Panc1 (cell line): ENCODE data around the gene AKAP10. TPM values are rescaled to one million over a fixed set of nuclear protein-coding genes. Genes with fewer than 3 reads are reported as not detected.

Experiments used
- ATAC-seq: fragments of 200-7000 bp; cut with Tn5 transposase; 2 replicates; pipeline ENCODE4 v1.9.1; 2020; ENCODE audit warnings: mild to moderate bottlenecking, moderate library complexity
- BruUV-seq: library from RNA; stranded (reverse); fragments of 400-500 nt; replicated peaks from 2 replicates; lab custom pipeline; 2021; lab: Mats Ljungman, UMichigan
- CTCF ChIA-PET: fragments of 300-600 bp; sonication (Branson Sonifier 250); formaldehyde crosslinking; loops from one replicate; lab custom pipeline; 2022; ENCODE audit warnings: antibody characterized with exemption; lab: Charles Lee
- POLR2A ChIA-PET: fragments of 300-600 bp; sonication (Branson Sonifier 250); formaldehyde crosslinking; loops from one replicate; lab custom pipeline; 2022; ENCODE audit warnings: antibody characterized with exemption; lab: Charles Lee
- DNase-seq: peaks from one replicate; pipeline ENCODE4 v3.0.0-alpha.2; 2010; ENCODE audit warnings: low read depth, low spot score
- H3K27ac ChIP-seq: 2 replicates; pipeline ENCODE4 v1.5.1; 2011; ENCODE audit warnings: mild to moderate bottlenecking, low read length, inconsistent platforms
- H3K27me3 ChIP-seq: fragments of 200-500 bp; sonication (Bioruptor generic); 2 replicates; pipeline ENCODE4 v1.6.0; 2014; ENCODE audit warnings: low read length, inconsistent platforms; ENCODE audit not compliant: control insufficient read depth, insufficient read depth
- H3K36me3 ChIP-seq: fragments of 200-500 bp; sonication (Bioruptor generic); 2 replicates; pipeline ENCODE4 v1.5.1; 2014; ENCODE audit warnings: inconsistent platforms, mild to moderate bottlenecking, low read length, moderate library complexity; ENCODE audit not compliant: control insufficient read depth, insufficient read depth
- H3K4me1 ChIP-seq: 2 replicates; pipeline ENCODE4 v1.5.1; 2011; ENCODE audit warnings: inconsistent platforms, mild to moderate bottlenecking, low read length, moderate library complexity; ENCODE audit not compliant: control insufficient read depth, insufficient read depth
- H3K4me3 ChIP-seq, 2 experiments: 2 replicates each; pipeline ENCODE4 v1.5.1; 2011 to 2012; ENCODE audit warnings: low read depth in 2 of 2, low read length in 2 of 2, mild to moderate bottlenecking in 2 of 2, inconsistent platforms in 1 of 2, moderate library complexity in 1 of 2
- H3K9me3 ChIP-seq: fragments of 200-500 bp; sonication (Bioruptor generic); 2 replicates; pipeline ENCODE4 v1.5.1; 2014; ENCODE audit warnings: low read depth, mild to moderate bottlenecking, inconsistent platforms, low read length, moderate library complexity; ENCODE audit not compliant: control insufficient read depth, insufficient read depth
- POLR2AphosphoS5 ChIP-seq: IDR thresholded peaks from 2 replicates; pipeline ENCODE4 v1.6.1; 2012; ENCODE audit warnings: mild to moderate bottlenecking, low read depth, low read length, moderate library complexity
- SIN3A ChIP-seq: IDR thresholded peaks from 2 replicates; pipeline ENCODE4 v1.6.1; 2012; ENCODE audit warnings: low read depth, mild to moderate bottlenecking, low read length, moderate library complexity, borderline replicate concordance; ENCODE audit not compliant: insufficient read depth
- TCF7L2 ChIP-seq: IDR thresholded peaks from 2 replicates; pipeline ENCODE4 v1.6.1; 2011; ENCODE audit warnings: mild to moderate bottlenecking, low read depth, low read length, inconsistent platforms
- in situ Hi-C: cut with HindIII; loops from 2 replicates; pipeline ENCODE4 v1.10.0; 2016; ENCODE audit warnings: low sequenced_read_pairs, low pct_unique_long_range_greater_than_20kb
- intact Hi-C: fragments of 100-400 bp; cut with micrococcal nuclease; formaldehyde crosslinking; loops from one replicate; pipeline ENCODE4 v1.10.0; 2022; ENCODE audit not compliant: unreplicated experiment
- total RNA-seq: library from RNA; stranded (reverse); gene quantifications from one replicate; pipeline ENCODE4 v1.2.1, GENCODE V29; 2021; ENCODE audit not compliant: unreplicated experiment
- TF ChIP-seq, protein P1 (sequence below): fragments of 450-650 bp; IDR thresholded peaks from 2 replicates; pipeline ENCODE4 v1.5.1; 2017; ENCODE audit warnings: mild to moderate bottlenecking
- TF ChIP-seq, protein P2 (sequence below), 2 experiments: IDR thresholded peaks; 2 replicates each; pipeline ENCODE4 v1.6.1; 2011 to 2012; ENCODE audit warnings: low read depth in 2 of 2, control low read depth in 1 of 2, low read length in 1 of 2, mild to moderate bottlenecking in 1 of 2, moderate library complexity in 1 of 2; ENCODE audit not compliant: insufficient read depth in 1 of 2

The AKAP10 gene
- total RNA-seq, 1 experiment from 2014 or later, result 24.6 TPM

- no TSS peak for BruUV-seq
- POLR2A ChIA-PET, result no interaction called here
These were observed 18.5 kb upstream of the AKAP10 start for GRCh38 chr17:19996086-19996485.

DNA sequence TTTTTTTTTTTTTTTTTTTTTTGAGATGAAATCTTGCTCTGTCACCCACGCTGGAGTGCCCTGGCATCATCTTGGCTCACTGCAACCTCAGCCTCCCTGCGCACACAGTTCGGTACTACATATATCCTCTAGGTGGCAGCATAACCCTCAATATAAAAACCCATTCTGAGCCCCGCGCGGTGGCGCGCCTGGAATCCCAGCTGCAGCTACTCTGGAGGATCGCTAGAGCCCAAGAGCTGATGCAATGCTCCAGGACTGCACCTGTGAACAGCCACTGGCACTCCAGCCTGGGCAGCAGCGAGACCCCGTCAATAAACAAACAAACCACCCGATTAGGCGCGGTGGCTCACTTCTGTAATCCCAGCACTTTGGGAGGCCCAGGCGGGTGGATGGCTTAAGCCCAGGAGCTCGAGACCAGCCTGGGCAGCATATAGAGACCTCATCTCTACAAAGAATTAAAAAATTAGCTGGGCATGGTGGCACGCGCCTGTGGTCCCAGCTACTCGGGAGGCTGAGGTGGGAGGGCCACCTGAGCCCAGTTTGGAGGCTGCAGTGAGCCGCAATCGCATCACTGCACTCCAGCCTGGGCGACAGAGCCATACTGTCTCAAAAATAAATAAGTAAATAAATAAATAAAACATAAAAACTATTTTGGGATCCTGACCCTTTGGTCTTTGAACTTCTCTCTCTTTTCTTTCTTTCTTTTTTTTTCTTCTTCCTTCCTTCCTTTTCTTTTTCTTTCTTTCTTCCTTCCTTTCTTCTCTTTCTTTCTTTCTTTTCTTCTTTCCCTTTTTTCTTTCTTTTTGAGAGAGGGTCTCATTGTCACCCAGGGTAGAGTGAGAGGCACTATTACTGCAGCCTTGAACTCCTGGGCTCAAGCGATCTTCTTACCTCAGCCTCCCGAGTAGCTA, 15.4 kb upstream of the AKAP10 start:
- no peaks in the 10 kb centered on the region for H3K36me3 ChIP-seq
- peak overlapping the region; percentile 21 to 54 for H3K4me3 ChIP-seq
- H3K27ac ChIP-seq, result peak overlapping the region; percentile 55; the same call in 1 of the 2 replicates
- TF ChIP-seq, protein P1, sequence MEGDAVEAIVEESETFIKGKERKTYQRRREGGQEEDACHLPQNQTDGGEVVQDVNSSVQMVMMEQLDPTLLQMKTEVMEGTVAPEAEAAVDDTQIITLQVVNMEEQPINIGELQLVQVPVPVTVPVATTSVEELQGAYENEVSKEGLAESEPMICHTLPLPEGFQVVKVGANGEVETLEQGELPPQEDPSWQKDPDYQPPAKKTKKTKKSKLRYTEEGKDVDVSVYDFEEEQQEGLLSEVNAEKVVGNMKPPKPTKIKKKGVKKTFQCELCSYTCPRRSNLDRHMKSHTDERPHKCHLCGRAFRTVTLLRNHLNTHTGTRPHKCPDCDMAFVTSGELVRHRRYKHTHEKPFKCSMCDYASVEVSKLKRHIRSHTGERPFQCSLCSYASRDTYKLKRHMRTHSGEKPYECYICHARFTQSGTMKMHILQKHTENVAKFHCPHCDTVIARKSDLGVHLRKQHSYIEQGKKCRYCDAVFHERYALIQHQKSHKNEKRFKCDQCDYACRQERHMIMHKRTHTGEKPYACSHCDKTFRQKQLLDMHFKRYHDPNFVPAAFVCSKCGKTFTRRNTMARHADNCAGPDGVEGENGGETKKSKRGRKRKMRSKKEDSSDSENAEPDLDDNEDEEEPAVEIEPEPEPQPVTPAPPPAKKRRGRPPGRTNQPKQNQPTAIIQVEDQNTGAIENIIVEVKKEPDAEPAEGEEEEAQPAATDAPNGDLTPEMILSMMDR, result peak; percentile 78; the same call in 1 of the 2 replicates
- no peak for TF ChIP-seq TCF7L2
- TF ChIP-seq POLR2AphosphoS5, result peak; percentile 33; the same call in 1 of the 2 replicates
- TF ChIP-seq, protein P2, sequence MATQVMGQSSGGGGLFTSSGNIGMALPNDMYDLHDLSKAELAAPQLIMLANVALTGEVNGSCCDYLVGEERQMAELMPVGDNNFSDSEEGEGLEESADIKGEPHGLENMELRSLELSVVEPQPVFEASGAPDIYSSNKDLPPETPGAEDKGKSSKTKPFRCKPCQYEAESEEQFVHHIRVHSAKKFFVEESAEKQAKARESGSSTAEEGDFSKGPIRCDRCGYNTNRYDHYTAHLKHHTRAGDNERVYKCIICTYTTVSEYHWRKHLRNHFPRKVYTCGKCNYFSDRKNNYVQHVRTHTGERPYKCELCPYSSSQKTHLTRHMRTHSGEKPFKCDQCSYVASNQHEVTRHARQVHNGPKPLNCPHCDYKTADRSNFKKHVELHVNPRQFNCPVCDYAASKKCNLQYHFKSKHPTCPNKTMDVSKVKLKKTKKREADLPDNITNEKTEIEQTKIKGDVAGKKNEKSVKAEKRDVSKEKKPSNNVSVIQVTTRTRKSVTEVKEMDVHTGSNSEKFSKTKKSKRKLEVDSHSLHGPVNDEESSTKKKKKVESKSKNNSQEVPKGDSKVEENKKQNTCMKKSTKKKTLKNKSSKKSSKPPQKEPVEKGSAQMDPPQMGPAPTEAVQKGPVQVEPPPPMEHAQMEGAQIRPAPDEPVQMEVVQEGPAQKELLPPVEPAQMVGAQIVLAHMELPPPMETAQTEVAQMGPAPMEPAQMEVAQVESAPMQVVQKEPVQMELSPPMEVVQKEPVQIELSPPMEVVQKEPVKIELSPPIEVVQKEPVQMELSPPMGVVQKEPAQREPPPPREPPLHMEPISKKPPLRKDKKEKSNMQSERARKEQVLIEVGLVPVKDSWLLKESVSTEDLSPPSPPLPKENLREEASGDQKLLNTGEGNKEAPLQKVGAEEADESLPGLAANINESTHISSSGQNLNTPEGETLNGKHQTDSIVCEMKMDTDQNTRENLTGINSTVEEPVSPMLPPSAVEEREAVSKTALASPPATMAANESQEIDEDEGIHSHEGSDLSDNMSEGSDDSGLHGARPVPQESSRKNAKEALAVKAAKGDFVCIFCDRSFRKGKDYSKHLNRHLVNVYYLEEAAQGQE (IDR thresholded peaks at IDR 0.05; ENCODE audit: insufficient read depth in 1 of 2, low read depth in 2 of 2, low read length in 1 of 2), result no peak
- no peak for TF ChIP-seq SIN3A
- ChIA-PET CTCF (interaction anchor here (0.6 to 1.3 kb wide), 8 partner anchors 102 to 409 kb away, joined by 3 to 13 read pairs (median 6); no protein-coding TSS in a partner anchor), POLR2A (no interaction called here)
- in situ Hi-C loops, result no loop called here
- DNase-seq, result peak; percentile 86
- peak; percentile 98 for ATAC-seq
- intact Hi-C loops, result loop anchor here (2.0 to 10.0 kb wide), 3 partner anchors 124 to 332 kb away; no protein-coding TSS in a partner anchor
- H3K27me3 ChIP-seq, result no peaks in the 10 kb centered on the region
- no TSS peak for BruUV-seq
- H3K9me3 ChIP-seq, result no peaks in the 10 kb centered on the region
- no peaks in the 10 kb centered on the region; the same call in 1 of the 2 replicates for H3K4me1 ChIP-seq

More at GRCh38 chr17:19996086-19996485, 18.5 kb upstream of the AKAP10 start:
- Histone ChIP-seq H3K27ac (no peak overlapping the region), H3K27me3 (no peaks in the 10 kb centered on the region), H3K9me3 (no peaks in the 10 kb centered on the region), H3K4me1 (no peaks in the 10 kb centered on the region; the same call in 1 of the 2 replicates), H3K4me3 (no peak overlapping the region), H3K36me3 (no peaks in the 10 kb centered on the region)
- in situ Hi-C loops, result no loop called here
- ATAC-seq (no peak), DNase-seq (no peak)
- TF ChIP-seq SIN3A, result no peak
- TF ChIP-seq TCF7L2, result no peak
- TF ChIP-seq, protein P1, result no peak
- TF ChIP-seq POLR2AphosphoS5, result no peak
- TF ChIP-seq, protein P2 (IDR thresholded peaks at IDR 0.05; ENCODE audit: insufficient read depth in 1 of 2, low read depth in 2 of 2, low read length in 1 of 2), result no peak
- intact Hi-C loops, result loop anchor here (10.0 kb wide), 1 partner anchor 329 kb away; no protein-coding TSS in a partner anchor
- CTCF ChIA-PET, result no interaction called here
